Neural cell (in vitro differentiated cells): ENCODE results near the gene GRB2. TPM values are rescaled to one million over a fixed set of nuclear protein-coding genes. Genes with fewer than 3 reads are reported as not detected.

ENCODE experiments used
- H2AFZ ChIP-seq: fragments of 200-600, 300-800 bp; sonication (generic), shearing (Covaris generic); 2 replicates; pipeline ENCODE4 v1.6.0; 2014; ENCODE audit warnings: low read depth, mild to moderate bottlenecking, antibody characterized with exemption, low read length, moderate library complexity
- H3F3A ChIP-seq: fragments of 200-600 bp; shearing (Covaris generic); 2 replicates; pipeline ENCODE4 v1.6.1; 2016; ENCODE audit warnings: mild to moderate bottlenecking, moderate library complexity, mixed read lengths, antibody characterized with exemption, low read length; ENCODE audit not compliant: insufficient read depth, poor library complexity, severe bottlenecking
- H3K27ac ChIP-seq: fragments of 200-600, 300-800 bp; sonication (generic), shearing (Covaris generic); 2 replicates; pipeline ENCODE4 v1.5.1; 2014; ENCODE audit warnings: mild to moderate bottlenecking, low read length, moderate library complexity
- H3K27me3 ChIP-seq: fragments of 300-800, 200-600 bp; sonication (generic), shearing (Covaris generic); 2 replicates; pipeline ENCODE4 v1.6.0; 2014; ENCODE audit warnings: mild to moderate bottlenecking, low read depth, low read length, moderate library complexity; ENCODE audit not compliant: insufficient read depth
- H3K36me3 ChIP-seq: fragments of 300-800, 200-600 bp; sonication (generic), shearing (Covaris generic); 2 replicates; pipeline ENCODE4 v1.5.1; 2014; ENCODE audit warnings: mild to moderate bottlenecking, antibody characterized with exemption, low read length, moderate library complexity; ENCODE audit not compliant: insufficient read depth
- H3K4me2 ChIP-seq: fragments of 300-800, 200-600 bp; sonication (generic), shearing (Covaris generic); 2 replicates; pipeline ENCODE4 v1.6.0; 2014; ENCODE audit warnings: mild to moderate bottlenecking, low read length
- H3K4me3 ChIP-seq: fragments of 300-800, 200-600 bp; sonication (generic), shearing (Covaris generic); 2 replicates; pipeline ENCODE4 v1.5.1; 2014; ENCODE audit warnings: mild to moderate bottlenecking, low read length, moderate library complexity
- H3K79me2 ChIP-seq: fragments of 200-600 bp; shearing (Covaris generic); replicated peaks from 2 replicates; pipeline ENCODE4 v1.6.0; 2014; ENCODE audit warnings: mild to moderate bottlenecking, low read length, moderate library complexity; ENCODE audit not compliant: insufficient read depth
- H3K9ac ChIP-seq: fragments of 300-800, 200-600 bp; sonication (generic), shearing (Covaris generic); 2 replicates; pipeline ENCODE4 v1.6.1; 2016; ENCODE audit warnings: mild to moderate bottlenecking, low read length, mixed read lengths
- H3K9me2 ChIP-seq: fragments of 200-600 bp; shearing (Covaris generic); 2 replicates; pipeline ENCODE4 v1.6.1; 2016; ENCODE audit warnings: mild to moderate bottlenecking, low read length, mixed read lengths; ENCODE audit not compliant: insufficient read depth
- H3K9me3 ChIP-seq: fragments of 200-600, 300-800 bp; sonication (generic), shearing (Covaris generic); 2 replicates; pipeline ENCODE4 v1.6.1; 2016; ENCODE audit warnings: mild to moderate bottlenecking, mixed run types, low read length, moderate library complexity, mixed read lengths
- H4K20me1 ChIP-seq: fragments of 200-600 bp; shearing (Covaris generic); 2 replicates; pipeline ENCODE4 v1.6.1; 2016; ENCODE audit warnings: mild to moderate bottlenecking, mixed run types; ENCODE audit not compliant: insufficient read depth
- EP300 ChIP-seq: fragments of 450-650 bp; conservative IDR thresholded peaks from 2 replicates; pipeline ENCODE4 v1.6.1; 2014; ENCODE audit warnings: antibody characterized with exemption, mild to moderate bottlenecking, moderate library complexity; ENCODE audit not compliant: poor library complexity, severe bottlenecking
- EZH2 ChIP-seq: fragments of 200-600, 300-800 bp; shearing (Covaris generic), sonication (generic); IDR thresholded peaks from 2 replicates; pipeline ENCODE4 v1.6.1; 2014; ENCODE audit warnings: antibody characterized with exemption, low read length, borderline replicate concordance, mild to moderate bottlenecking; ENCODE audit not compliant: insufficient read depth, poor library complexity, severe bottlenecking
- MXI1 ChIP-seq: fragments of 450-650 bp; conservative IDR thresholded peaks from 2 replicates; pipeline ENCODE4 v1.6.1; 2014; ENCODE audit warnings: antibody characterized with exemption, mild to moderate bottlenecking; ENCODE audit not compliant: poor library complexity, severe bottlenecking
- POLR2AphosphoS5 ChIP-seq: IDR thresholded peaks from 2 replicates; pipeline ENCODE4 v1.6.1; 2012
- RAD21 ChIP-seq: fragments of 450-650 bp; conservative IDR thresholded peaks from 2 replicates; pipeline ENCODE4 v1.6.1; 2014; ENCODE audit warnings: antibody characterized with exemption, mild to moderate bottlenecking, moderate library complexity
- REST ChIP-seq: IDR thresholded peaks from 2 replicates; pipeline ENCODE4 v1.6.1; 2012; ENCODE audit warnings: borderline replicate concordance
- SMC3 ChIP-seq: fragments of 450-650 bp; conservative IDR thresholded peaks from 2 replicates; pipeline ENCODE4 v1.6.1; 2014; ENCODE audit warnings: antibody characterized with exemption, mild to moderate bottlenecking, moderate library complexity; ENCODE audit not compliant: poor library complexity
- TAF1 ChIP-seq: IDR thresholded peaks from 2 replicates; pipeline ENCODE4 v1.6.1; 2012; ENCODE audit warnings: low read depth
- polyA plus RNA-seq: library from polyadenylated mRNA; depleted of rRNA; stranded (reverse); fragments of >200 nt; gene quantifications from 2 replicates; pipeline ENCODE4 v1.2.3, GENCODE V29; 2014
- TF ChIP-seq, protein P1 (sequence below): fragments of 450-650 bp; IDR thresholded peaks from 2 replicates; pipeline ENCODE4 v1.5.1; 2014; ENCODE audit warnings: antibody characterized with exemption, mild to moderate bottlenecking, moderate library complexity; ENCODE audit not compliant: poor library complexity, severe bottlenecking

GRB2 gene
- polyA plus RNA-seq, 1 donor from 2014 or later, result 134 TPM

- Histone ChIP-seq H3F3A (no peaks in the 10 kb centered on the region), H3K79me2 (peaks cover 75% of the 10 kb centered on the region), H2AFZ (no peak overlapping the region), H3K27me3 (no peaks in the 10 kb centered on the region), H3K9me3 (no peaks in the 10 kb centered on the region), H3K36me3 (no peaks in the 10 kb centered on the region), H3K4me3 (no peak overlapping the region), H4K20me1 (peaks cover 4% of the 10 kb centered on the region), H3K9me2 (no peaks in the 10 kb centered on the region), H3K27ac (no peak overlapping the region), H3K9ac (no peak overlapping the region), H3K4me2 (no peak overlapping the region)
- TF ChIP-seq MXI1 (no peak), RAD21 (no peak), POLR2AphosphoS5 (no peak), EP300 (no peak)
Measured at GRCh38 chr17:75361344-75361743, 44.1 kb downstream of the GRB2 start.

- peaks cover 51% of the 10 kb centered on the region for H3K79me2 ChIP-seq
- no peaks in the 10 kb centered on the region for H3K9me3 ChIP-seq
- TF ChIP-seq SMC3, result no peak
- TF ChIP-seq EZH2, result no peak
- TF ChIP-seq, protein P1, sequence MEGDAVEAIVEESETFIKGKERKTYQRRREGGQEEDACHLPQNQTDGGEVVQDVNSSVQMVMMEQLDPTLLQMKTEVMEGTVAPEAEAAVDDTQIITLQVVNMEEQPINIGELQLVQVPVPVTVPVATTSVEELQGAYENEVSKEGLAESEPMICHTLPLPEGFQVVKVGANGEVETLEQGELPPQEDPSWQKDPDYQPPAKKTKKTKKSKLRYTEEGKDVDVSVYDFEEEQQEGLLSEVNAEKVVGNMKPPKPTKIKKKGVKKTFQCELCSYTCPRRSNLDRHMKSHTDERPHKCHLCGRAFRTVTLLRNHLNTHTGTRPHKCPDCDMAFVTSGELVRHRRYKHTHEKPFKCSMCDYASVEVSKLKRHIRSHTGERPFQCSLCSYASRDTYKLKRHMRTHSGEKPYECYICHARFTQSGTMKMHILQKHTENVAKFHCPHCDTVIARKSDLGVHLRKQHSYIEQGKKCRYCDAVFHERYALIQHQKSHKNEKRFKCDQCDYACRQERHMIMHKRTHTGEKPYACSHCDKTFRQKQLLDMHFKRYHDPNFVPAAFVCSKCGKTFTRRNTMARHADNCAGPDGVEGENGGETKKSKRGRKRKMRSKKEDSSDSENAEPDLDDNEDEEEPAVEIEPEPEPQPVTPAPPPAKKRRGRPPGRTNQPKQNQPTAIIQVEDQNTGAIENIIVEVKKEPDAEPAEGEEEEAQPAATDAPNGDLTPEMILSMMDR, result no peak
- TF ChIP-seq EP300, result no peak
- no peak for TF ChIP-seq MXI1
- TF ChIP-seq TAF1, result no peak
- TF ChIP-seq REST, result no peak
- TF ChIP-seq RAD21, result no peak
- TF ChIP-seq POLR2AphosphoS5, result no peak
- no peak overlapping the region for H3K27ac ChIP-seq
- H4K20me1 ChIP-seq, result peaks cover 4% of the 10 kb centered on the region
- no peaks in the 10 kb centered on the region for H3F3A ChIP-seq
- no peak overlapping the region for H3K9ac ChIP-seq
- no peaks in the 10 kb centered on the region for H3K27me3 ChIP-seq
- no peak overlapping the region for H3K4me3 ChIP-seq
- H3K4me2 ChIP-seq, result no peak overlapping the region
- no peaks in the 10 kb centered on the region for H3K9me2 ChIP-seq
- no peaks in the 10 kb centered on the region for H3K36me3 ChIP-seq
- no peak overlapping the region for H2AFZ ChIP-seq
Measured at GRCh38 chr17:75356260-75356937, 49.1 kb downstream of the GRB2 start.
